Measurements from ENCODE around the gene CAPN15.
"Not testable (repeated sequence)": the region's sequence is repeated elsewhere in the genome, so short reads cannot be mapped to it uniquely, and the experiment has no call there.

Gene CAPN15

GRCh38 chr16:506246-506546 lies 21.3 kb upstream of the CAPN15 start:
- DNase-seq (ENCODE audit: low read depth in 2 of 2, low spot score in 1 of 2) = no peak

GRCh38 chr16:507527-507926 lies 20.0 kb upstream of the CAPN15 start:
- not testable (repeated sequence) for DNase-seq (ENCODE audit: low read depth in 2 of 2, low spot score in 1 of 2)

- DNase-seq (ENCODE audit: low read depth in 2 of 2, low spot score in 1 of 2) = no peak
Measured at GRCh38 chr16:507996-508395, 19.5 kb upstream of the CAPN15 start.

GRCh38 chr16:508884-509736 lies 18.4 kb upstream of the CAPN15 start:
- DNase-seq (ENCODE audit: low read depth in 2 of 2, low spot score in 1 of 2) = no peak

GRCh38 chr16:510066-510825 lies 17.3 kb upstream of the CAPN15 start:
- DNase-seq (ENCODE audit: low read depth in 2 of 2, low spot score in 1 of 2) = no peak

GRCh38 chr16:512802-513201 lies 14.7 kb upstream of the CAPN15 start:
- DNase-seq (ENCODE audit: low read depth in 2 of 2, low spot score in 1 of 2) = no peak

GRCh38 chr16:513950-514349 lies 13.6 kb upstream of the CAPN15 start:
- no peak for DNase-seq (ENCODE audit: low read depth in 2 of 2, low spot score in 1 of 2)

GRCh38 chr16:515175-515938 lies 12.2 kb upstream of the CAPN15 start:
- DNase-seq (ENCODE audit: low read depth in 2 of 2, low spot score in 1 of 2) = no peak

- no peak for DNase-seq (ENCODE audit: low read depth in 2 of 2, low spot score in 1 of 2)
Measured at GRCh38 chr16:515939-516226, 11.6 kb upstream of the CAPN15 start.

- DNase-seq (ENCODE audit: low read depth in 2 of 2, low spot score in 1 of 2) = no peak
Measured at GRCh38 chr16:516301-516700, 11.2 kb upstream of the CAPN15 start.

GRCh38 chr16:518858-519257 lies 8.7 kb upstream of the CAPN15 start:
- DNase-seq (ENCODE audit: low read depth in 2 of 2, low spot score in 1 of 2) = no peak

GRCh38 chr16:519425-519824 lies 8.1 kb upstream of the CAPN15 start:
- no peak for DNase-seq (ENCODE audit: low read depth in 2 of 2, low spot score in 1 of 2)

- no peak for DNase-seq (ENCODE audit: low read depth in 2 of 2, low spot score in 1 of 2)
Measured at GRCh38 chr16:519841-520687, 7.4 kb upstream of the CAPN15 start.

- DNase-seq (ENCODE audit: low read depth in 2 of 2, low spot score in 1 of 2) = no peak
Measured at GRCh38 chr16:520847-521246, 6.7 kb upstream of the CAPN15 start.

GRCh38 chr16:521381-522210 lies 5.9 kb upstream of the CAPN15 start:
- DNase-seq (ENCODE audit: low read depth in 2 of 2, low spot score in 1 of 2) = no peak

GRCh38 chr16:522320-523096 lies 5.0 kb upstream of the CAPN15 start:
- DNase-seq (ENCODE audit: low read depth in 2 of 2, low spot score in 1 of 2) = no peak

GRCh38 chr16:523097-523741 lies 4.3 kb upstream of the CAPN15 start:
- DNase-seq (ENCODE audit: low read depth in 2 of 2, low spot score in 1 of 2) = no peak

- DNase-seq (ENCODE audit: low read depth in 2 of 2, low spot score in 1 of 2) = no peak
Measured at GRCh38 chr16:524274-525040, 3.1 kb upstream of the CAPN15 start.

Data from stimulated activated CD8-positive, alpha-beta memory T cell treated with anti-CD3 and anti-CD28 coated beads, Interleukin-4, amount 100 ng/mL, for 4 hours (primary cell).